Upper lobe of left lung (tissue), 4 donors: ENCODE results near the gene ALKAL2.

Experiments used
- CTCF ChIP-seq, 6 experiments: fragments of 450-650 bp in 4 of 6; fragments of 200-600 bp in 2 of 6; sonication (generic) in 2 of 6; IDR thresholded peaks; one replicate each; pipeline ENCODE4 v1.5.1; 2016 to 2019; ENCODE audit warnings: antibody characterized with exemption in 6 of 6
- EP300 ChIP-seq, 4 donors: sonication (generic); formaldehyde crosslinking; IDR thresholded peaks; one replicate each; pipeline ENCODE4 v1.5.1; 2017; ENCODE audit warnings: antibody characterized with exemption in 4 of 4, control low read depth in 2 of 4
- POLR2A ChIP-seq, 4 donors: fragments of 450-650 bp; IDR thresholded peaks; one replicate each; pipeline ENCODE4 v1.5.1; 2016 to 2017; ENCODE audit warnings: antibody characterized with exemption in 4 of 4, mild to moderate bottlenecking in 2 of 4
- POLR2AphosphoS5 ChIP-seq, 2 donors: sonication (generic); formaldehyde crosslinking; IDR thresholded peaks; one replicate each; pipeline ENCODE4 v1.5.1; 2017; ENCODE audit warnings: antibody characterized with exemption in 2 of 2

- TF ChIP-seq CTCF (IDR thresholded peaks at IDR 0.05): no peak
- TF ChIP-seq EP300 (IDR thresholded peaks at IDR 0.05): no peak
- TF ChIP-seq POLR2AphosphoS5 (IDR thresholded peaks at IDR 0.05): no peak
- no peak for TF ChIP-seq POLR2A (IDR thresholded peaks at IDR 0.05)
These were observed 22.1 kb upstream of the ALKAL2 start for GRCh38 chr2:309954-310510.
